H1 (cell line): ENCODE results near the gene CLEC2A. TPM values are rescaled to one million over a fixed set of nuclear protein-coding genes. Genes with fewer than 3 reads are reported as not detected.

ENCODE experiments used
- CTCF ChIA-PET: fragments of 300-600 bp; sonication (Branson Sonifier 250); formaldehyde crosslinking; loops from one replicate; lab custom pipeline; 2021; ENCODE audit not compliant: partially characterized antibody; lab: Charles Lee
- POLR2A ChIA-PET: fragments of 300-600 bp; sonication (Branson Sonifier 250); formaldehyde crosslinking; loops from one replicate; lab custom pipeline; 2021; ENCODE audit warnings: inconsistent platforms; ENCODE audit not compliant: partially characterized antibody; lab: Charles Lee
- DNase-seq, 2 experiments: peaks; one replicate each; pipeline versions ENCODE4 v3.0.0 to v3.0.0-alpha.2; 2010 to 2022; ENCODE audit warnings: low spot score in 2 of 2, low read depth in 1 of 2, mixed read lengths in 1 of 2
- FAIRE-seq: peaks from 2 replicates; lab custom pipeline; 2011; peaks lifted over from hg19 to GRCh38; lab: Jason Lieb, UNC
- H2AFZ ChIP-seq: 2 replicates; pipeline ENCODE4 v1.8.1; 2012; ENCODE audit warnings: low read length, inconsistent platforms
- H2AK5ac ChIP-seq: 2 replicates; pipeline ENCODE4 v1.6.1; 2013; ENCODE audit warnings: low read depth, low read length
- H2BK120ac ChIP-seq: replicated peaks from 2 replicates; pipeline ENCODE3; 2013; ENCODE audit warnings: low read depth, low read length, inconsistent platforms
- H2BK12ac ChIP-seq: 2 replicates; pipeline ENCODE4 v1.6.1; 2013; ENCODE audit warnings: low read depth, low read length
- H2BK15ac ChIP-seq: 2 replicates; pipeline ENCODE4 v1.6.1; 2013; ENCODE audit warnings: low read length
- H2BK20ac ChIP-seq: 2 replicates; pipeline ENCODE4 v1.6.1; 2013; ENCODE audit warnings: low read length
- H2BK5ac ChIP-seq: 2 replicates; pipeline ENCODE4 v1.6.1; 2013; ENCODE audit warnings: low read depth, low read length
- H3K14ac ChIP-seq: 2 replicates; pipeline ENCODE4 v1.6.1; 2013; ENCODE audit warnings: inconsistent platforms; ENCODE audit not compliant: insufficient read length
- H3K18ac ChIP-seq: 2 replicates; pipeline ENCODE4 v1.6.1; 2013; ENCODE audit warnings: low read length; ENCODE audit errors: extremely low read depth
- H3K23ac ChIP-seq: 2 replicates; pipeline ENCODE4 v1.6.1; 2013; ENCODE audit warnings: inconsistent platforms; ENCODE audit not compliant: insufficient read length
- H3K23me2 ChIP-seq: 2 replicates; pipeline ENCODE4 v1.6.1; 2013; ENCODE audit warnings: low read depth, low read length
- H3K27ac ChIP-seq: 2 replicates; pipeline ENCODE4 v1.6.1; 2011; ENCODE audit warnings: low read depth, low read length, inconsistent platforms
- H3K27me3 ChIP-seq, 4 experiments: replicated peaks in 1 of 4; 1 replicate in 1 of 4; 2 replicates in 3 of 4; pipeline versions ENCODE4 v1.6.1 to v1.8.1; 2011 to 2013; ENCODE audit warnings: low read length in 3 of 4, mild to moderate bottlenecking in 3 of 4, inconsistent platforms in 2 of 4, mixed read lengths in 2 of 4, moderate library complexity in 1 of 4; ENCODE audit not compliant: control insufficient read depth in 3 of 4, insufficient read depth in 3 of 4; ENCODE audit errors: extremely low read depth in 1 of 4
- H3K36me3 ChIP-seq, 4 experiments: 2 replicates each; pipeline versions ENCODE4 v1.6.1 to v1.8.1; 2011 to 2013; ENCODE audit warnings: mild to moderate bottlenecking in 4 of 4, low read length in 3 of 4, moderate library complexity in 2 of 4, control low read depth in 1 of 4, inconsistent platforms in 1 of 4; ENCODE audit not compliant: insufficient read depth in 4 of 4, control insufficient read depth in 2 of 4
- H3K4ac ChIP-seq: replicated peaks from 2 replicates; pipeline ENCODE3; 2013; ENCODE audit warnings: low read length, low read depth, mixed read lengths, inconsistent platforms; ENCODE audit not compliant: insufficient read length
- H3K4me1 ChIP-seq, 4 experiments: replicated peaks in 1 of 4; 1 replicate in 1 of 4; 2 replicates in 3 of 4; pipeline versions ENCODE4 v1.6.1 to v1.8.1; 2011 to 2013; ENCODE audit warnings: low read length in 3 of 4, inconsistent platforms in 2 of 4, mixed read lengths in 1 of 4; ENCODE audit not compliant: insufficient read depth in 4 of 4, control insufficient read depth in 3 of 4
- H3K4me2 ChIP-seq, 2 experiments: 2 replicates each; pipeline versions ENCODE4 v1.6.1 to v1.8.1; 2011 to 2013; ENCODE audit warnings: low read depth in 2 of 2, low read length in 2 of 2, control low read depth in 1 of 2, inconsistent platforms in 1 of 2, mild to moderate bottlenecking in 1 of 2; ENCODE audit not compliant: insufficient read depth in 1 of 2
- H3K4me3 ChIP-seq, 4 experiments: fragments of 200-600, 300-600 bp in 1 of 4; sonication (generic), shearing (Covaris generic), sonication (Bioruptor Twin) in 1 of 4; 2 replicates each; pipeline versions ENCODE4 v1.5.1 to v1.8.1; 2011 to 2016; ENCODE audit warnings: low read length in 4 of 4, low read depth in 3 of 4, control low read depth in 2 of 4, inconsistent platforms in 2 of 4, mild to moderate bottlenecking in 2 of 4, mixed read lengths in 1 of 4, moderate library complexity in 1 of 4; ENCODE audit not compliant: insufficient read depth in 2 of 4; ENCODE audit errors: extremely low read depth in 1 of 4
- H3K56ac ChIP-seq: replicated peaks from 2 replicates; pipeline ENCODE3; 2013; ENCODE audit warnings: low read depth, mild to moderate bottlenecking, mixed read lengths, low read length, inconsistent platforms; ENCODE audit not compliant: insufficient read length
- H3K79me1 ChIP-seq: 2 replicates; pipeline ENCODE4 v1.6.1; 2013; ENCODE audit warnings: low read depth, low read length, control low read depth
- H3K79me2 ChIP-seq, 2 experiments: 2 replicates each; pipeline versions ENCODE4 v1.6.1 to v1.8.1; 2012 to 2013; ENCODE audit warnings: low read length in 2 of 2, mild to moderate bottlenecking in 2 of 2, inconsistent platforms in 1 of 2; ENCODE audit not compliant: insufficient read depth in 2 of 2, control insufficient read depth in 1 of 2
- H3K9ac ChIP-seq, 4 experiments: replicated peaks in 1 of 4; 1 replicate in 1 of 4; 2 replicates in 3 of 4; pipeline versions ENCODE4 v1.6.1 to v1.8.1; 2011 to 2013; ENCODE audit warnings: low read depth in 3 of 4, low read length in 3 of 4, control low read depth in 2 of 4, mild to moderate bottlenecking in 2 of 4, moderate library complexity in 2 of 4, inconsistent platforms in 1 of 4; ENCODE audit errors: extremely low read depth in 1 of 4
- H3K9me3 ChIP-seq, 2 experiments: 2 replicates each; pipeline versions ENCODE4 v1.6.1 to v1.8.1; 2012 to 2013; ENCODE audit warnings: mild to moderate bottlenecking in 2 of 2, moderate library complexity in 2 of 2, control low read depth in 1 of 2, inconsistent platforms in 1 of 2, low read depth in 1 of 2, low read length in 1 of 2, mixed read lengths in 1 of 2; ENCODE audit not compliant: insufficient read depth in 2 of 2
- H4K20me1 ChIP-seq, 2 experiments: replicated peaks in 1 of 2; 2 replicates each; pipeline versions ENCODE3 to v1.8.1; 2011 to 2013; ENCODE audit warnings: inconsistent platforms in 2 of 2, low read length in 2 of 2, mild to moderate bottlenecking in 1 of 2; ENCODE audit not compliant: insufficient read depth in 2 of 2, control insufficient read depth in 1 of 2
- H4K5ac ChIP-seq: 2 replicates; pipeline ENCODE4 v1.6.1; 2013; ENCODE audit warnings: low read length, low read depth, mixed read lengths, inconsistent platforms; ENCODE audit not compliant: insufficient read length
- H4K8ac ChIP-seq: 2 replicates; pipeline ENCODE4 v1.8.0; 2013; ENCODE audit warnings: mild to moderate bottlenecking, moderate library complexity, low read length, inconsistent platforms; ENCODE audit not compliant: insufficient read depth; ENCODE audit errors: extremely low read depth
- H4K91ac ChIP-seq: replicated peaks from 2 replicates; pipeline ENCODE3; 2013; ENCODE audit warnings: low read length, mixed read lengths, inconsistent platforms; ENCODE audit not compliant: insufficient read length
- CBX5 ChIP-seq: fragments of 300-800, 300-1000 bp; sonication (generic); IDR thresholded peaks from 2 replicates; pipeline ENCODE4 v1.7.1; 2016; ENCODE audit warnings: antibody characterized with exemption, low read length, low read depth
- GABPA ChIP-seq: IDR thresholded peaks from 2 replicates; pipeline ENCODE4 v1.6.1; 2011; ENCODE audit warnings: mild to moderate bottlenecking, low read length, moderate library complexity, borderline replicate concordance; ENCODE audit not compliant: insufficient read depth
- RBBP5 ChIP-seq: IDR thresholded peaks from 2 replicates; pipeline ENCODE4 v1.7.1; 2012; ENCODE audit warnings: low read depth, mild to moderate bottlenecking, inconsistent platforms, low read length, moderate library complexity, borderline replicate concordance
- SIN3A ChIP-seq, 2 experiments: IDR thresholded peaks in 1 of 2; conservative IDR thresholded peaks in 1 of 2; 2 replicates each; pipeline ENCODE4 v1.6.1; 2011 to 2012; ENCODE audit warnings: low read length in 2 of 2, improper control_type of control experiment in 1 of 2, low read depth in 1 of 2, mild to moderate bottlenecking in 1 of 2
- SP1 ChIP-seq: IDR thresholded peaks from 2 replicates; pipeline ENCODE4 v1.6.1; 2011; ENCODE audit warnings: low read depth, low read length
- SRF ChIP-seq: IDR thresholded peaks from 2 replicates; pipeline ENCODE4 v1.6.1; 2011; ENCODE audit warnings: mild to moderate bottlenecking, low read depth, low read length, moderate library complexity
- TEAD4 ChIP-seq: IDR thresholded peaks from 2 replicates; pipeline ENCODE4 v1.6.1; 2012; ENCODE audit warnings: low read depth, low read length, inconsistent platforms, mixed read lengths
- WGBS, 2 experiments: shearing (Covaris generic) in 1 of 2; methylation state at CpG; one replicate each; pipeline versions ENCODE4 v1.1.6 to v1.1.7; 2013 to 2015; ENCODE audit warnings: low lambda C conversion rate in 2 of 2, mixed read lengths in 2 of 2, inconsistent platforms in 1 of 2, low coverage in 1 of 2, missing lambda C conversion rate in 1 of 2; ENCODE audit not compliant: insufficient replicate concordance in 2 of 2, insufficient coverage in 1 of 2, insufficient read length in 1 of 2; ENCODE audit errors: extremely low coverage in 1 of 2, missing lambda C conversion rate in 1 of 2; 5-methylcytosine and 5-hydroxymethylcytosine counted together
- polyA plus RNA-seq, 7 experiments: library from polyadenylated mRNA; depleted of rRNA in 3 of 7; stranded (reverse) in 5 of 7; unstranded in 2 of 7; fragments of >200 nt in 5 of 7; fragments of 200-250 nt in 2 of 7; gene quantifications; 1 replicate in 5 of 7; 2 replicates in 1 of 7; 4 replicates in 1 of 7; pipeline versions ENCODE4 v1.2.1 to v1.2.3, GENCODE V29; 2011 to 2013; ENCODE audit warnings: missing spikeins in 2 of 7, mixed read lengths in 2 of 7
- total RNA-seq: library from RNA; stranded (reverse); fragmentation: NEBNext Ultra II Directional; extraction: Animal tissue kit (Norgen Biotek cat#: 25700); gene quantifications from 2 replicates; pipeline ENCODE4 v1.2.1, GENCODE V29; 2021

Gene CLEC2A
- total and polyA plus RNA-seq, 2 of the 8 experiments (the other 6 are each of a cell fraction or from before 2014, with no cell fraction given): 0.63 to 3.7 TPM

DNA sequence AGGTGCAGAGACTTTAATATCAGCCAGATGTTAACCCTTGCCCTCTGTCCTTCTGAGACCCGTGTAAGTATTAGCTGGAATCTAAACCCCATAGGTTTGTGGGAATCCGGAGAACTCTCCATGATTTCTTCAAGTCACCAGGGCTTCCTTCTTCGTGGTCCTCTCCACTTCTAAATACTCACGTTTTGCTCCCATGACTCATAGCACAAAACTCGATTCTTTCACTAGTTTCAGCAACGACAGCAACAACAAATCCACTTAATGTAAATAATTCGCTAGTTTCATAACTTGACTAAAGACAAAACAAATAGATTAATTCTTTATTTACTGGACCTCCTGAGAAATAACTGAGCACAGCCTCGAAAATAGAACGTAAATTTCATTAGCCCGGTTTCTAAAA lies 4.4 kb upstream of the CLEC2A start:
- Histone ChIP-seq H2BK120ac (no peak overlapping the region), H4K8ac (no peak overlapping the region), H3K23ac (no peak overlapping the region), H3K4me3 (no peak overlapping the region), H4K5ac (no peak overlapping the region), H2BK15ac (no peak overlapping the region), H3K4ac (no peak overlapping the region), H4K20me1 (no peaks in the 10 kb centered on the region), H3K79me2 (no peaks in the 10 kb centered on the region), H2BK20ac (no peak overlapping the region), H3K14ac (no peak overlapping the region), H3K4me1 (no peaks in the 10 kb centered on the region), H3K79me1 (no peaks in the 10 kb centered on the region), H3K9ac (no peak overlapping the region), H3K18ac (no peak overlapping the region), H3K4me2 (no peak overlapping the region), H2BK12ac (no peak overlapping the region), H2AK5ac (no peak overlapping the region), H2BK5ac (no peak overlapping the region), H4K91ac (no peak overlapping the region), H3K23me2 (no peaks in the 10 kb centered on the region), H3K9me3 (no peaks in the 10 kb centered on the region), H2AFZ (no peak overlapping the region), H3K36me3 (no peaks in the 10 kb centered on the region), H3K27me3 (no peaks in the 10 kb centered on the region), H3K27ac (no peak overlapping the region), H3K56ac (no peak overlapping the region)
- DNase-seq: no peak
- ChIA-PET CTCF (no interaction called here), POLR2A (no interaction called here)
- no peak for FAIRE-seq
- 85% methylated on average over 10 of the region's 10 CpGs; no CpG with 5 or more reads in 1 of the 2 experiments for WGBS, 2 experiments
- TF ChIP-seq CBX5: no peak
- no peak for TF ChIP-seq SIN3A (conservative IDR thresholded peaks at IDR 0.05 in 1 of 2, IDR thresholded peaks at IDR 0.05 in 1 of 2; ENCODE audit: low read depth in 1 of 2, low read length in 2 of 2)
- TF ChIP-seq RBBP5: no peak
- TF ChIP-seq TEAD4: no peak
- no peak for TF ChIP-seq SRF
- TF ChIP-seq GABPA: no peak
- TF ChIP-seq SP1: no peak
